ENCODE measurements around the gene PDCD6IP. TPM values are rescaled to one million over a fixed set of nuclear protein-coding genes. Genes with fewer than 3 reads are reported as not detected.

PDCD6IP gene
- polyA plus RNA-seq, 3 donors = 88.8 to 100 (median 90.2) TPM

GRCh38 chr3:33882296-33882695 lies 83.9 kb downstream of the PDCD6IP start:
- no peaks in the 10 kb centered on the region for H3K4me1 ChIP-seq (ENCODE audit: control insufficient read depth in 1 of 2, insufficient read depth in 2 of 2, low read length in 2 of 2)
- H3K79me2 ChIP-seq (ENCODE audit: insufficient read depth, low read length) = no peaks in the 10 kb centered on the region
- H2AFZ ChIP-seq (ENCODE audit: insufficient read depth, low read depth, low read length, poor library complexity, severe bottlenecking) = no peak overlapping the region
- H3K4me3 ChIP-seq (replicated peaks in 1 of 3; ENCODE audit: low read depth in 2 of 3, low read length in 3 of 3) = no peak overlapping the region
- Mint-ChIP-seq H3K4me3 (no peak overlapping the region), H3K36me3 (no peaks in the 10 kb centered on the region), H3K9me3 (no peaks in the 10 kb centered on the region), H3K4me1 (peaks cover 3% of the 10 kb centered on the region), H3K27me3 (ENCODE audit: low read depth in 3 of 3) (peaks cover 0 to 1% (median 0%) of the 10 kb centered on the region in 3 donors), H3K27ac (peak overlapping the region in 1 of 7 donors; percentile 37)
- no peak overlapping the region for H3K27ac ChIP-seq (ENCODE audit: low read depth in 1 of 2, low read length in 2 of 2)
- no peaks in the 10 kb centered on the region for H3K9me3 ChIP-seq (replicated peaks in 1 of 2; ENCODE audit: control insufficient read depth in 1 of 2, insufficient read depth in 1 of 2, low read length in 2 of 2)
- H3K9ac ChIP-seq (ENCODE audit: insufficient read depth, low read length, poor library complexity, severe bottlenecking) = no peak overlapping the region
- DNase-seq = no peak
- no peaks in the 10 kb centered on the region for H4K20me1 ChIP-seq (ENCODE audit: insufficient read depth, low read length)
- 98% methylated on average over 4 of the region's 6 CpGs for WGBS (ENCODE audit: insufficient coverage)
- no peak for TF ChIP-seq CTCF (IDR thresholded peaks at IDR 0.05)
- no peaks in the 10 kb centered on the region for H3K27me3 ChIP-seq (ENCODE audit: control insufficient read depth in 2 of 2, insufficient read depth in 2 of 2, low read length in 2 of 2)
- H3K4me2 ChIP-seq (replicated peaks; ENCODE audit: extremely low read depth, low read length, poor library complexity, severe bottlenecking) = no peak overlapping the region
- intact Hi-C loops (cut with micrococcal nuclease) = loop anchor here in 1 of 2 donors (10.0 kb wide), 1 partner anchor 803 kb away; no protein-coding TSS in a partner anchor
- H3K36me3 ChIP-seq (replicated peaks in 1 of 2; ENCODE audit: control insufficient read depth in 1 of 2, insufficient read depth in 2 of 2, low read length in 2 of 2) = no peaks in the 10 kb centered on the region

GRCh38 chr3:33883538-33883950 lies 85.1 kb downstream of the PDCD6IP start:
- no peak overlapping the region for H3K4me3 Mint-ChIP-seq
- WGBS (ENCODE audit: insufficient coverage) = 83% methylated on average over 1 of the region's 6 CpGs
- no peak overlapping the region for H3K9ac ChIP-seq (ENCODE audit: insufficient read depth, low read length, poor library complexity, severe bottlenecking)

More at GRCh38 chr3:33883538-33883950, 85.1 kb downstream of the PDCD6IP start:
- Mint-ChIP-seq H3K27ac (no peak overlapping the region), H3K36me3 (no peaks in the 10 kb centered on the region), H3K9me3 (no peaks in the 10 kb centered on the region), H3K4me1 (peaks cover 3% of the 10 kb centered on the region), H3K27me3 (ENCODE audit: low read depth in 3 of 3) (peaks cover 0 to 1% (median 0%) of the 10 kb centered on the region in 3 donors)
- H3K4me3 ChIP-seq (replicated peaks in 1 of 3; ENCODE audit: low read depth in 2 of 3, low read length in 3 of 3) = no peak overlapping the region
- H3K36me3 ChIP-seq (replicated peaks in 1 of 2; ENCODE audit: control insufficient read depth in 1 of 2, insufficient read depth in 2 of 2, low read length in 2 of 2) = no peaks in the 10 kb centered on the region
- no peaks in the 10 kb centered on the region for H4K20me1 ChIP-seq (ENCODE audit: insufficient read depth, low read length)
- DNase-seq = peak; percentile 2 to 52 (median 18)
- no peaks in the 10 kb centered on the region for H3K79me2 ChIP-seq (ENCODE audit: insufficient read depth, low read length)
- H3K4me2 ChIP-seq (replicated peaks; ENCODE audit: extremely low read depth, low read length, poor library complexity, severe bottlenecking) = no peak overlapping the region
- TF ChIP-seq CTCF (IDR thresholded peaks at IDR 0.05) = peak; percentile 95
- intact Hi-C loops (cut with micrococcal nuclease) = loop anchor here in 1 of 2 donors (10.0 kb wide), 1 partner anchor 801 kb away; no protein-coding TSS in a partner anchor
- H3K4me1 ChIP-seq (ENCODE audit: control insufficient read depth in 1 of 2, insufficient read depth in 2 of 2, low read length in 2 of 2) = no peaks in the 10 kb centered on the region
- no peaks in the 10 kb centered on the region for H3K27me3 ChIP-seq (ENCODE audit: control insufficient read depth in 2 of 2, insufficient read depth in 2 of 2, low read length in 2 of 2)
- H2AFZ ChIP-seq (ENCODE audit: insufficient read depth, low read depth, low read length, poor library complexity, severe bottlenecking) = no peak overlapping the region
- no peaks in the 10 kb centered on the region for H3K9me3 ChIP-seq (replicated peaks in 1 of 2; ENCODE audit: control insufficient read depth in 1 of 2, insufficient read depth in 1 of 2, low read length in 2 of 2)
- H3K27ac ChIP-seq (ENCODE audit: low read depth in 1 of 2, low read length in 2 of 2) = no peak overlapping the region

Data from CD14-positive monocyte (primary cell).